SU-DHL-6 (cell line): ENCODE data around the gene UNC5C.

Source experiments
- EZH2phosphoT487 ChIP-seq: fragments of 200-600 bp; sonication (generic), shearing (Covaris generic); conservative IDR thresholded peaks from 2 replicates; pipeline ENCODE4 v1.6.1; 2018; ENCODE audit warnings: mild to moderate bottlenecking, antibody characterized with exemption, low read length, moderate library complexity, mixed read lengths
- TF ChIP-seq, protein P1 (sequence below): fragments of 200-600 bp; sonication (generic); IDR thresholded peaks from one replicate; pipeline ENCODE4 v1.5.1; 2017; ENCODE audit warnings: antibody characterized with exemption, mild to moderate bottlenecking, low read length, moderate library complexity; ENCODE audit not compliant: insufficient read depth, poor library complexity, severe bottlenecking

- TF ChIP-seq, protein P1, sequence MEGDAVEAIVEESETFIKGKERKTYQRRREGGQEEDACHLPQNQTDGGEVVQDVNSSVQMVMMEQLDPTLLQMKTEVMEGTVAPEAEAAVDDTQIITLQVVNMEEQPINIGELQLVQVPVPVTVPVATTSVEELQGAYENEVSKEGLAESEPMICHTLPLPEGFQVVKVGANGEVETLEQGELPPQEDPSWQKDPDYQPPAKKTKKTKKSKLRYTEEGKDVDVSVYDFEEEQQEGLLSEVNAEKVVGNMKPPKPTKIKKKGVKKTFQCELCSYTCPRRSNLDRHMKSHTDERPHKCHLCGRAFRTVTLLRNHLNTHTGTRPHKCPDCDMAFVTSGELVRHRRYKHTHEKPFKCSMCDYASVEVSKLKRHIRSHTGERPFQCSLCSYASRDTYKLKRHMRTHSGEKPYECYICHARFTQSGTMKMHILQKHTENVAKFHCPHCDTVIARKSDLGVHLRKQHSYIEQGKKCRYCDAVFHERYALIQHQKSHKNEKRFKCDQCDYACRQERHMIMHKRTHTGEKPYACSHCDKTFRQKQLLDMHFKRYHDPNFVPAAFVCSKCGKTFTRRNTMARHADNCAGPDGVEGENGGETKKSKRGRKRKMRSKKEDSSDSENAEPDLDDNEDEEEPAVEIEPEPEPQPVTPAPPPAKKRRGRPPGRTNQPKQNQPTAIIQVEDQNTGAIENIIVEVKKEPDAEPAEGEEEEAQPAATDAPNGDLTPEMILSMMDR = no peak
- TF ChIP-seq EZH2phosphoT487 = no peak
These were observed 389.4 kb downstream of the UNC5C start for GRCh38 chr4:95159384-95159783.
